ENCODE measurements around the gene NOL9.
"Not testable (repeated sequence)": the region's sequence is repeated elsewhere in the genome, so short reads cannot be mapped to it uniquely, and the experiment has no call there.

NOL9 gene

GRCh38 chr1:6501279-6501813, 53.0 kb downstream of the NOL9 start:
- no peak for DNase-seq

GRCh38 chr1:6500544-6501278, 53.6 kb downstream of the NOL9 start:
- no peak for DNase-seq

GRCh38 chr1:6499296-6499695, 55.0 kb downstream of the NOL9 start:
- no peak for DNase-seq

DNA sequence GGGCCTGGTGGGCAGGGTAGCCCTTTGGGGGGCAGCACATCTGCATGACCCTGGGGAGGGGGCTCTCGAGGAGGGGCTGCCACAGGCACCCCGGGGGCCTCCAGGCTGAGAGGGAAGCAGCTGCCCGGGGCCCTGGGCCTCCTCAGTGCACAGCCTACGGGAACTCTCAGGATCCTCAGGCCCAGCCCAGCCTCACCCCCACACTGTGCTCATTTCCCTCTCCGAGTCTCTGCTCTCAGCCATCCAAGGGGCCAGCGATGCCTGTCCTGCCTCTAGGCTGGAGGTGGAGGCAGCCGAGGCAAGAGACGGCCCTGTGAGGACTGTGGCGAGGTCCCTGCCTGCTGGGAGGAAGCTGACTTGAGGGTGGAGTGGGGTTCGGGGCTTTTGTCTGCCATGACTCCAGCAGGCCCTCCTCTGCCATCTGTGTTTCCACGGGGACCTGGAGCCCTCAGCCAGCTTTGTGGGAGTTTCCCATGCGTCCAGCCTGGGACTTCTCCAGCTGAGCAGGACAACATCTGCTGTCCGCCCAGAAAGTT, 55.7 kb downstream of the NOL9 start:
- DNase-seq, result no peak

DNA sequence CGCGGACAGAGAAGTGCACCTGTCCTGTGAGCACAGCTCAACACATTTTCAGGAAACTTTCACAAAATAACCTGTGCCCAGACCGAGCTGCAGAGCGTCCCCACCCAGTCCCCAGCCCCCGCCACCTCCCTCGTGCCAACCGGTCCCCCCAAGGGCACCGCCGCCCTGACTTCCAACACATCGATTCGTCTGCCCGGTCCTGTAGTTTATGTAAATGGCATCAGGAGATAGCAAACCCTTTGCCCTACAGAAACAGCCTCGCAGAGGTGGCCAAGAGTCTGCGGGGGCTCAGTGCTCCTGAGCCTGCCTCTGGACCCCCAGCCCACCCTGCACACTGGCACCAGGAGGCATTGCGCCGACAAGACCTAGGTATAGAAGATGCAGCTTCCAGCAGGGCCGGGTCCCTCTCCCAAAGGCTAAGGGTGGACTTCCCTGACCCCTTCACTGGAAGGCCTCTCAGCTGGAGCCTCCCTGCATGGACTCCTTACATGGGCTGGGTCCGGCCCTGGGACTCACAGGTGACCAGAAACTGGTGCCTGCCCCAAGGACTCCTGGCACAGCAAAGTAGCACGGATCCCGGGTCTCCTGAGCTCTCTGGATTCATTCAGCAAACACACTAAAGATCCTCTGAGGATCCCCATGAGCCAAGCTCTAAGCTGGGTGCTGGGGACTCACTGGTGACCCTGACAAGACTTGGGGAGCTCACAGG, 56.3 kb downstream of the NOL9 start:
- no peak for DNase-seq

GRCh38 chr1:6497215-6497866, 57.0 kb downstream of the NOL9 start:
- DNase-seq, result peak; percentile 30

DNA sequence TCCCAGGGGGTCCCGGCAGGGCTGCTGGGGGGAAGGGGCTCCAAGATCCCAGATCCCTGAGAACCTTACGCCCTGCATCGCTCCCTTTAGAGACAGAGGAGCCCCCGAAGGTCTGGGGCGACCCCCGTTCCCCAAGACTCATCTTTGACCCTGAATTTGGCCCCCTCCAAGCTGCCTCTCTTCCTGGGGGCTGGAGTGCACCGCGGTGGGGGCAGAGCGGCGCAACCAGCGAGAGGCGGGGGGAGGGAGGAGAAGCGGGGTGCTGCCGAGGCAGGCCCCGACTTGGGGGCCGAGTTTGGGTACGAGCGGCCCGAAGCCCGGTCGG, 57.5 kb downstream of the NOL9 start:
- no peak for DNase-seq

- no peak for DNase-seq
Observed at GRCh38 chr1:6496365-6496721, 58.0 kb downstream of the NOL9 start.

- no peak for DNase-seq
Observed at GRCh38 chr1:6495540-6496364, 58.6 kb downstream of the NOL9 start.

- no peak for DNase-seq
Observed at GRCh38 chr1:6495041-6495441, 59.3 kb downstream of the NOL9 start.

DNA sequence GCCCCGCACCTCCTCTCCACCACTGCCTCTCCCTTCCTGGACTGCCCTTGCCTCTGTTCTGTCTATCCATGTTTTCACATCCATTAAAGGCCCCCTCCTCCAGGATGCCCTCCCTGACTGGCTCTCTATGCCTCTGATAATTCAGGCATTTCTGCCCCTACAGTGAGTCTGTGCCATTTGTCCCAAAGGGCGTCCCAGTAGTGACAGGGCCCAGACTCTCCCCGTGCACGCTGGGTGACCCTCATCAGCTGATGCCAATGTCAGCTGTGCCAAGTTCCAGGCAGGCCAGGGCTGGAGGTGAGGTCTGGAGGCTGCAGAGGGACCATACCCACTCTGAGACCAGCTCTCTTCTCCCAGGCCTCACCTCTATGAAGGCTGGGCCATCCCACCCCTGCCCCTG, 59.7 kb downstream of the NOL9 start:
- no peak for DNase-seq

GRCh38 chr1:6493834-6494223, 60.5 kb downstream of the NOL9 start:
- not testable (repeated sequence) for DNase-seq

DNA sequence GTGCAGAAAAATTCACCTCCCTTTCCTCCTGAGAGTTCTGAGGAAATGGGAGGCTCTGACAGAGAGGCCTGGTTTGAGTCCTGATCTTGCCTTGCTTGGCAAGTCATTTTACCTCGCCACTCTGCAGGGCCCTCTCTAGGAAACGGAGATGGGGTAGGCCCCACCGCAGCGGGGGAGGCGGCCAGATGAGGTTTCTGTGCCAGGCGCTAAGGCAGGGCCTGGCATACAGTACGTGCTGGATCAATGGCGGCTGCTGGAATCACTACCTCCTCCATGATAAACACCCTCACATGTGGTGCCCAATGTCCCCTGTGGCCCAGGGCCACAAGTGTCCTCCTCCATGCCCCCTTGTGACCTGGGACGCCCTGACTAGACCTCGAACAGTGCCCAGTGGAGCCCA, 62.3 kb downstream of the NOL9 start:
- no peak for DNase-seq

GRCh38 chr1:6491480-6491962, 62.8 kb downstream of the NOL9 start, which contains the start of gene PLEKHG5:
TSS of gene PLEKHG5 (minus strand) at chr1:6491667. CDS start at chr1:6477571, 14,096 bp downstream.
- DNase-seq, result no peak

DNA sequence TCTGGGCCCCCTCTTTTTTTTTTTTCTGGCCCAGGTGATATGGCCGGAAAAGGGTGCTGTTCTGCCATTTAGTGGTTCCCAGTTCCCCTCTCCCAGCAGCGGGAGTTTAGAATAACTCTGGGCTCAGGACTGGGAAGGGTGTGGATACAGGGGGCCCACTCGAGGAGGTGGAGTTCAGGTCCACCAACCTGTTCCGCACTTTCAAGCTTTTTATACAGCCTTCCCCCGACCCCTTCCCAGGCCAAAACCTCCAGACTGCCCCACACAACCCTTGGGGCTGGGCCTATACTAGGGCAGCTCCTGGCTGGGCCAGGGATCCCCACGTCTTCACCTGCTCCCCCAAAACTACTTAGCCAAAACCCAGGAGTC, 63.2 kb downstream of the NOL9 start:
- no peak for DNase-seq

DNA sequence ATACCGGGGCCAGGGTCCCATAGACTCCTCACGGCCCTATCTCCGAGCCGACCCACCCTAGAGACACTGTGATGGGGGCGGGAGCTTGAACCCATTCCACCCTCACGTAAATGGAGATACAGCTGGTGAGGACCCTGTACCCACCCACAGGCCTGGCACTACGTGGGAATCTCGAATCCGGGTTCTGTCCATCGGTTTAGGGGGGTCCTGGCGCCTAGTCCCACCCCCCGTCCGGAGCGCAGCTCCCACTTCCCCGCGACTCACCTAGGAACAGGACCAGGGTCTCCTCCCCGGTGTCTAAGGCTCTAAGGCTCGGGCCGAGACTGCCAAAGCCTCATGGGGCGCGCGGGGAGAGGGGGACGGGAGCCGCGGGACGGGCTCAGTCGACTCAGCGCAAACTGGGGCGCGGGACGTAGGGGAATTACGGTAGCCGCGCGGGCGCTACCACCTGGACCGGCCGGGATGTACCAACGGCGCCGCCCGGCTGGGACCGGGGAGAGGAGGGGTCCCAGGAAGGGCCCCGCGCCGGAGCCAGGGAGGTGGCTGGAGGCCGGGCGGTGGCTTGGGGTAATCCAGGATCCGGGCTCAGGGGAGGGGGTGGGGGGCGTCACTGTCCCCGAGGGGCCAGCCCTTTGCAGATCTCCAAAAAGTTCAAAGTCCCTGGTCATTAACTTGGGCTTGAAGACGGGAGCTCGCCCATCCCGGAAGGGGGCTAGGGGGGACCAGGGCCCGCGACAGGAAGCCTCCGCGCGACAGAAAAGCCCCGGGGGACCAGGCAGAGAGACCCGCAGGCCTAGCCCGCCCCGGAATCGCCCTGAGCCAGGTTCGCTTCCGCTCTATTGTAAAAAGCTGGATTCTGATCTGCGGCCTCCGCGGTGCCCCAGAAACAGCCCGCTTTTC, 63.9 kb downstream of the NOL9 start:
- peak; percentile 75 for DNase-seq

DNA sequence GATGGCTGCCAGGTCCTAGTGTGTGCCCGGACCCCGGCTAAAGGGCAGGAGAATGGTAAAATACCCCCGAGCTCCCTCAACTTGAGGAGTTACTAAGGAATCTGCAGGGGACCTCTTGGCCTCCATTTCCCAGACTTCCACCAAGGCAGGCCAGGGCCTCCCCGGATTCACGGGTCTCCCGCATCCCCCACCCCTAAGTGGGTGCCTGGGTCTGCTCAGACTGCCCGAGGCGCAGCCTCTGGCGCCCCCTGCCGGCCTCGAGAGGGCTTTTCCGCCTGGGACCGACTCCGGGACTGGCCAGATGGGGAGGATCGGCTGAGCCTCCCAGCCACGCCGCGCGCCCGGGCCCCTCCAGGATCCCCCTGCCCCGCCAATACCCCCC, 64.5 kb downstream of the NOL9 start:
- DNase-seq, result peak; percentile 77

- no peak for DNase-seq
Observed at GRCh38 chr1:6489383-6489765, 64.9 kb downstream of the NOL9 start.

DNA sequence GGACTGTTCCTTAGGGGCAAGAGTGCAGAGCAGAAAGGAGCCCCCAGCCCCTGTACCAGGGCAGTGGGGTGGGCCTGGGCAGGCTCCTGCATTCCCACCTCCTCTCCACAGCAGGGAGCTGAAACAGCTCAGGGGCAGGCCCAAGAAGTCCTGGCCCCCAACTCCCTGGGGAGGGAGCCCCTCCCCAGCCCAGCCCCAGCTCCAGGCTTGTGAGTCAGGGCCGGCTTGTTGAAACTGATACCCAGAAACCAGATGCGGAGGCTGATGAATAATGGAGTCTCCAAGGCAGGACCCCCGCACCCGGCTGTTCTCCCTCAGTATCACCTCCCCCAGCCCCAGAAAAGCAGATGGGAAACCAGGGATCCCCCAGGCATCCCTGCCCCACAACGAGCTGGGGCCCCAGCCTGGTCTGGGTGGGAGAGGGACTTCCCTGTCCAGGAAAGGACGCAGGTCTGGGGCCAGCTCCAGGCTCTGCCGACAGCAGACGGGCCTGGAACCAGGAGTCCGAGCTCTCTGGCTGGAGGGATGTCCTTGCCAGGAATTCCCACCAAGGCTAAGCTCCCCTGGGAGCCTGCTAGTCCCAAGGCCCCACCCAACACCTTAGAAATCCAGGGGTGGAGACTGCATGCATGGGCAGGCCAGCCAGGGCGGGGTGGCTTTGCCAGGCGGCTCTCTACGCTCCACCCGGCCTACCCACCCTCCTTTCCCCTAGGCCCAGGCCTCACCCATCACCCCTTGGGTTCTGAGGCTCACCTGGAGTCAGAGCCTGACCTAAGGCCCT, 65.5 kb downstream of the NOL9 start:
- DNase-seq, result peak; percentile 83

DNA sequence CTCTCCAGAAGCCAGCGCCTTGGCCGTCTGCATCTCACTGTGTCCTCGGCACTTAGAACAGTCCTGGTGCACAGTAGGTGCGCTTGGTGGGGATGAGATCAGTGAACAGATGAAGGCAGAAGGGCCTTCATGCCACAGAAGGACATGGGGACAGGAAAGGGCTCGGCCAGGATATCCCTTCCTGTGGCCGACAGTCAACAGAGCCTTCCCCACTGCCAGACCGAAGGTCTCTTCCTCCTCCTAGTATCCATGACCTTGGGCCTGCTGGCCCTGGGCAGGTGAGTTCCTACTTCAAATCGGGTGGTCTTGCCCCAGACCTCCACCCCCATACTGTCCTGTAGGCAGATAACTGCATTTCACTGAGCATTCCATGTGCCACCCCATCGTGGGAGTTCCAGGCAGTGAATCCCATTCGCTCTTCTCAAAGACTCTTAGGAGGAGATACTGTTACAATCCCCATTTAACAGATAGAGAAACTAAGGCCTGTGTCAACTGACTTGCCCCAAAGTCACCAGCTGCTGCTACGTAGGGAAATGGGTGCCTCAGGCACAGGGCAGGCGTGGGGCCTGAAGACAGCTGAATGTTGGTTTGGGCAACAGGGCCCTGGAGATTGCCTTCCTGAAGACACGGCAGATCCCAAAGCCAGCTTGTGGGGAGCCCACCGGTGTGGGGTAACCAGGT, 66.4 kb downstream of the NOL9 start:
- DNase-seq, result no peak

Measured in NCI-H526 treated with DMSO at 0.1 percent for 48 hours (cell line).